Measurements from ENCODE around the gene BCAR1.
"Not testable (repeated sequence)": the region's sequence is repeated elsewhere in the genome, so short reads cannot be mapped to it uniquely, and the experiment has no call there.

BCAR1 gene

DNA sequence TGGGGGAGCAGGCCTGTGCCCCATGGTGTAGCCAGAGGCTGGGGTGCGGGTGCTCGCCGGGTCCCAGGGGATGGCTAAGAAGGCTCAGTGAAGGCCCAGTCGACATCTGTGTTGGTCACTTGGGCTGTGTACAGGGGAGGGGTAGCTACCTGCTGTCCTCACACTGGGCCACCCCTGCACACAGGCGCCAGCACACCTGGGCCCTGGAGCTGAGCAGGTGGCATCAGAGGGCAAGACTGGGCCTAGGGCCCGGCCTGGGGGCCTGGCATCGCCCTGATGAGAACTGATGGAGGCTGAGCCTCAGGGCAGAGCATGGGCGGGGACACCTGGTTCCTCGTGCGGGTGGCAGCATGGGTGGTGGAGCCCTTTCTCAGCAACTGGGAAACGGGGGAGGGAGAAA, 43.6 kb downstream of the BCAR1 start:
- no peak for FAIRE-seq
- DNase-seq (ENCODE audit: insufficient read length, low spot score): no peak

DNA sequence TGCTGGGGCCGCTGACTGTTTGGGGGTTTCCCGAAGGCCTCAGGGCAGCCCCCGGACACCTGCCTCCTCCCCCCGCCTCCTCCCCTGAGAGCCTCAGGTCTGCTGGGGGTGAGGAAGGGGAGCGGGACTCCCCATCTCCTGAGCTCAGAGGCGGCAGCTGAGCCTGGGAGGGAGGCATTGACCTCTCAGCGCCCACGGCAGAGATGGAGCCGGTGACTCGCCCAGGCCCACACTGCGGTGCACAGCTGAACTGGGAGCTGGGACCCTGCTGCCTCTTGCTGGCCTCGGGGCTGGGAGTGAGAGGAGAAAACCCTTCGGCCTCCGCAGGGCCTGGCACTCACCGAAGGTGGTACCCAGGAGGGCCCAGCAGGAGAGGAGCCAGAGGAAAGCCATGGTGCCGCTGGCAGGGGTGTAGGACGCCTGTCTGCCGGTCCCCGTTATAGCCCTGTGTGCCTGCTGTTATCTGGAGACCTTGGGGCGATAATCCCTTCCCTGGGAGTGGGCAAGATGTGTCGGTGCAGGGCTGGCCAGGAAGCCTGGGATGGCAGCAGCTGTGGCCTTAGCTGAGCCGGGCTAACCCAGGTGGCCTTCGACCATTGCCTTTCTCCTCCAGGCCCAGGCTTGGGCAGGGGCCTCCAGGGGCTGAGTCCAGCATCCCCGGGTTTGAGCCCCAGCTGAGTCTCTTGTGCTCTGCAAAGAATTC, 44.5 kb downstream of the BCAR1 start, which contains the start of gene CTRB2:
CTRB2 (minus strand) TSS at position 413 of the 703 bp plus-strand sequence; CDS start at position 393, 20 bp downstream.
- FAIRE-seq: no peak

DNA sequence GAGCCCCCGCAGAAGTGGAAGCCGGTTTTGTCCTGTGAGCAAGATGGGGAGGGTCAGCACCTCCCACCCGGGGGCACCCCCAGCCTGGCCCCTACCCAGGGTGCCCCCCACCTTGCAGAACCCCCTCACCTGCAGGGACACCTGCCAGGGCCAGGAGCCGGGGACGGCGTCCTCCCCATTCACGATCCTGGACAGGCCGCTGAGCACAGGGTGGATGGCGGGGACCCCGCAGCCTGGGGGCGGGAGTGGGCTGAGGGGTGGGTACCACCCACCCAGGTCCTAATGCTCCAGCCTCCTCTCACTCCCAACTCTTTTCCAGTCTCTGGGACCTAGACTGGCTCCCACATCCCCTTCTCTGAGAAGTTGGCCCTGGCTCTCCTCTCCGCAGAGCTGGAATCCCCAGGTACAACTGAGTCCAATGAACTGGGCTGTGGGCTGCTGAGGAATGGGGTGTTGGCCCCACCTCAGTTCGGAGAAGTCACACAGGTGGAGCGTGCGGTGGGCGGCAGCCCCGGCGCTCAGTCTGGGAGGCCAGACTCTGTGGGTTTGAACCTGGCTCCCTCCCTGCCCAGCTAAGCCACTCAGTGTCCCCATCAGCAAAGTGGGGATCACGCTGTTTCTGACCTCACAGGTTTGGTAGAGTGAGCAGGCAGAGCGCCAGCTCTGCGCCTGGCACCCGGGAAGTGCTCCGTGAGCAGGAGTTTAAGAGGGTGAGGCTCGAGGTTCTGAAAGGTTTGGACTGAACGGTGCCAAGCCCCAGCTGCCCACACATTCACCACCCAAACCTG, 45.3 kb downstream of the BCAR1 start:
- FAIRE-seq; DNase-seq (ENCODE audit: insufficient read length, low spot score): not testable (repeated sequence)

More for the DNA sequence above, 44.5 kb downstream of the BCAR1 start, which contains the start of gene CTRB2:
- no peak for DNase-seq (ENCODE audit: insufficient read length, low spot score)

DNA sequence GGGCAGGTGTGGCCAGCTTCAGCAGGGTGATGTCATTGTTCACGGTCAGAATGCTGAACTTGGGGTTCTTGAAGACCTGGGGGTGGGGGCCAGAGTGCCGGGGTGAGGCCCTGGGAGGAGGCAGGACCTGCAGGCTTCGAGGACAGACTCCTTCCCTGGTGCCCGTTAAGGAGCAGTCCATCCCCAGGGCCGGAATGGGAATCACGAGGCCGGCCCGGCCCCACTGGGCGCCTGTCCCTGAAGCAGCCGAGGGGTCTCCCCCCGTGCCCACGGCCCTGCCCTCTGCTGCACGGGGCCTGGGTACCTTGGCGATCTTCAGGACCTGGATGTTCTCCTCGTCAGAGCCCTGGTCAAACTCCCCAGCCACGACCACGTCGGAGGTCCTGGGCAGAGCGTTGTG, 46.0 kb downstream of the BCAR1 start:
- DNase-seq (ENCODE audit: insufficient read length, low spot score); FAIRE-seq: not testable (repeated sequence)

GRCh38 chr16:75204905-75205304, 46.5 kb downstream of the BCAR1 start:
- DNase-seq (ENCODE audit: insufficient read length, low spot score); FAIRE-seq: not testable (repeated sequence)

GRCh38 chr16:75204410-75204758, 47.0 kb downstream of the BCAR1 start:
- no peak for DNase-seq (ENCODE audit: insufficient read length, low spot score)
- FAIRE-seq: no peak

- DNase-seq (ENCODE audit: insufficient read length, low spot score) (no peak), FAIRE-seq (no peak)
Measured at GRCh38 chr16:75203667-75204409, 47.6 kb downstream of the BCAR1 start.

DNA sequence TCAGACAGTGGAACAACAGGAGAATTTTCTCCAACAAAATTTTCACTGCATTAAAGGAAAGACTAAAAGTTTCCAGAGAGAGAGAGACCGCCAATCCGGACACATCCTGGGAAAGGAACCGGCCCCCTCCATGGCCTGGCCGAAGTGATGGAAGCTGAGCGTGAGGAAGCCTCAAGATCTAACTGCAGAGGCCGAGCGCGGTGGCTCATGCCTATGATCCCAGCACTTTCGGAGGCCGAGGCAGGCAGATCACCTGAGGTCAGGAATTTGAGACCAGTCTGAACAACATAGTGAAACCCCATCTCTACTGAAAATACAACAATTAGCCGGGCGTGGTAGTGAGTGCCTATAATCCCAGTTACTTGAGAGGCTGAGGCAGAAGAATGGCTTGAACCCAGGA, 48.3 kb downstream of the BCAR1 start:
- DNase-seq (ENCODE audit: insufficient read length, low spot score) (no peak), FAIRE-seq (no peak)

DNA sequence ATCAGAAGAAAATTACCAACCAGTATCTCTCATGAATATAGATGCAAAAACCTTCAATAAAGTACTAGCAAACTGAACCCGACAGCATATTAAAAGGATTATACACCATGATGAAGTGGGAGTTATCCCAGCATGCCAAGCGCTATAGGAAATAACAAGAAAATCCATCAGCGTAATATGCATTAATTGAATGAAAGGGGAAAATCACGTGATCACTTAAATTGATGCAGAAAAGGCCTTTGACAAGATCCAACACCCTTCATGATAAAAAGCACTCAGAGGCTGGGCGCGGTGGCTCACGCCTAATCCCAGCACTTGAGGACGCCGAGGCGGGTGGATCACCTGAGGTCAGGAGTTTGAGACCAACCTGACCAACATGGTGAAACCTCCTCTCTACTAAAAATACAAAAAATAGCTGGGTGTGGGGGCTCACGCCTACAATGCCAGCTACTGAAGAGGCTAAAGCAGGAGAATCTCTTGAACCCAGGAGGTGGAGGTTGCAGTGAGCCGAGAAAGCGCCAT, 49.3 kb downstream of the BCAR1 start:
- FAIRE-seq: no peak

GRCh38 chr16:75198135-75198600, 53.3 kb downstream of the BCAR1 start:
- FAIRE-seq (no peak), DNase-seq (ENCODE audit: insufficient read length, low spot score) (no peak)

More for the DNA sequence above, 49.3 kb downstream of the BCAR1 start:
- no peak for DNase-seq (ENCODE audit: insufficient read length, low spot score)

DNA sequence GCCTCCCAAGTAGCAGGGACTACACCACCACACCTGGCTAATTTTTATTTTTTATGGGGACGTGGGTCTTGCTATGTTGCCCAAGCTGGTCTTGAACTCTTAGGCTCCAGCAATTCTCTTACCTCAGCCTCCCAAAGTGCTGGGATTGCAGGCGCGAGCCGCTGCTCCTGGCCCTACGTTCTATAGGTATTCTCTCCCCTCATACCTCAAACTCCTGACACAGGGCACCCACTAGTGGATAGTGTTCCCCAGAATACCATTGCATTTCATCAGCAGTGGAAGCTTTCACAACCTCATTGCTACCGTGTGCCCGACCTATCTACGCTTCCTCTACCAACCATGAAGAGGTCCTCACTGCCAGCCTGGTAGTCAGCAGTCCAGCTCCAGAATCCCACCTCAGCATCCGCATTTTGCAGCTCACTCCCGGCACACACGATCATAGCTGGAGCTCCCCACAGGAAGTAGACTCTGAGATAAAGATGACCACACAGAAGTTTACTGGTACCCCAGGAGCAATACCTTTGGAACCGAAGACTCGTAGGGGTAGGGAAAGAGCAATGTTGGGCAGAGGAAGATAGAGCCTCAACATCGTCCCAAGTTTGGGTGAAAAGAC, 53.8 kb downstream of the BCAR1 start:
- FAIRE-seq (no peak), DNase-seq (ENCODE audit: insufficient read length, low spot score) (no peak)

GRCh38 chr16:75196836-75197235, 54.6 kb downstream of the BCAR1 start:
- DNase-seq (ENCODE audit: insufficient read length, low spot score): no peak
- FAIRE-seq: no peak

DNA sequence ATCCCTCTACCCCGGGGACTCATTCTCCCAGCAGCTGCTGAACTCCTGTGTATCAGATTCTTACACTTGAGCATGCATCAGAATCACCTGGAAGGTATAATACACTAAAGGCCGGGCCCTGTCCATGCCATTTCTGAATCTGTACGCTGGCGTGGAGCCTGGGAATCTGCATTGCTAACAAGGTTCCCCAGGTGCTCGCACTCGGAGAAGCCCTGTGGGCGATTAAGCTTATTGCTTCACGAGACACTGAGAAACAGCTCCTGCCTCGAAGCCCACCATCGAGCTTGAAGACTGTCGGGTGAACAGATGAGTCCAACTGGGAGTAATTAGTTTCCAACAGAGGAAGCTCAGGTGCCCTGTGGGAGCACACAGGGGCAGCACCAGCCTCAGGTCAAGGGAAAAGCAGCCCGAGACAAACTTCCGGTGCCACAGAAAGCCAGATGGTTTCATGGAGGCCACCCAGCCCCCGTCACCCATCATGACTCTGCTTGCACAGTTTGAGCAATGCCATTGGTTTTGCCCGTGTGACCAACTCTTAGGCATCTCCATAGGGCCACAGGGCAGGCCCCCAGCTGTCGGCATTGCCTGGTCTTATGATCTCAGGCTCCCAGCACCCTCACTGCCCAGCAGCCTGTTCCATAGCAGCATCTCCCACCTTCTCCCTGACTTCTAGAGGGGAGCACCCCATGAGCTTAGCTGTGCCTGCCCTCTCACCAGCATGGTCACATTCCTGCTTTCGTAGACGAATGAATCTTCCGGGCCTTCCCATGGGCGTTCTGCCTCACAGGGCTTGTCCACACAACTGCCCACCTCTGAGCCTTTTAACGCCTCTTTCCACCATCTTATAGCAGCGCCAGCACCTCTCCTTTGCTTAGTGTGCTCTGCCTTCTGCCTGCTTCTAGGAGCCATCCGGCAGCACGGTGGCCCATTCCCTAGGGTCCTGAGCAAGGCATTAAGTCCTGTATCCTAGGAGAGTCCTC, 55.3 kb downstream of the BCAR1 start:
- no peak for DNase-seq (ENCODE audit: insufficient read length, low spot score)

GRCh38 chr16:75193730-75194444, 57.5 kb downstream of the BCAR1 start:
- FAIRE-seq (no peak), DNase-seq (ENCODE audit: insufficient read length, low spot score) (no peak)

More for the DNA sequence above, 55.3 kb downstream of the BCAR1 start:
- no peak for FAIRE-seq

GRCh38 chr16:75193265-75193650, 58.2 kb downstream of the BCAR1 start:
- FAIRE-seq (no peak), DNase-seq (ENCODE audit: insufficient read length, low spot score) (no peak)

DNA sequence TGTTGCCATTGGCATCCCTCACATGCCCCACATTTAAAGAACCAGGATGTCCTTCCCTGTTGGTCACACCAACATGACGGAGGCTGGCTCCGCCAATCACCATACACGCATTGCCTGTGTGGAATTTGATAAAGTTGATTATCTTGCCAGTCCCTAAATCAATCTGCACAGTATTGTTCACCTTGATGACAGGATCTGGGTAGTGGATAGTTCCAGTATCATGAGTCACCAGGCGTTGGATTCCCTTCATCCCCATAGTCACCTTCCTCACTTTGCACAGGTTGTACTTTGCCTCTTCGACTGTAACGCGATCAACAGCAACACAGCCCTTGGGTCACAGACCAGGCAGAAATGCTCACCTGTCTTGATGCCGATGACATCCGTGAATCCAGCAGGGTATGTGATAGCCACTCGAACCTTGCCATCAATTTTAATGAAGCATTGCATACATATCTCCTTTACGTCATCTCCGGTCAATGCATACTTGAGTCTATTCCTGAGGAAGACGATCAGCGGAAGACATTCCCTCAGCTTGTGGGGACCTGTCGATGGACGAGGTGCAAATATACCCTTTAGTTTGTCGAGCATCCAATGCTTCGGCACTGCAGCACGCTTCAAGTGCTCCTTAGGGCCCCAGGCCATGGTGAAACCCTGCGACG, 58.7 kb downstream of the BCAR1 start:
- no peak for FAIRE-seq
- DNase-seq (ENCODE audit: insufficient read length, low spot score): no peak

- FAIRE-seq: no peak
Measured at GRCh38 chr16:75189638-75190245, 61.7 kb downstream of the BCAR1 start.

More at GRCh38 chr16:75189638-75190245, 61.7 kb downstream of the BCAR1 start:
- DNase-seq (ENCODE audit: insufficient read length, low spot score): no peak

Measured in GM19239 (cell line).